Mesenteric fat pad (tissue), 1 donor: ENCODE measurements around the gene UBE2E3. TPM values are rescaled to one million over a fixed set of nuclear protein-coding genes. Genes with fewer than 3 reads are reported as not detected.
"Not testable (repeated sequence)": the region's sequence is repeated elsewhere in the genome, so short reads cannot be mapped to it uniquely, and the experiment has no call there.

Source experiments
- DNase-seq: peaks from one replicate; pipeline ENCODE4 v3.0.0-alpha.2; 2020; ENCODE audit warnings: low spot score
- total RNA-seq: library from RNA; stranded (reverse); fragmentation: NEBNext Ultra II Directional; extraction: Animal tissue kit (Norgen Biotek cat#: 25700); gene quantifications from one replicate; pipeline ENCODE4 v1.2.1, GENCODE V29; 2021
- donor health status: DM: yes; HTN: yes; CAD: no.

The UBE2E3 gene
- total RNA-seq, 1 donor from 2014 or later = 60.4 TPM

DNA sequence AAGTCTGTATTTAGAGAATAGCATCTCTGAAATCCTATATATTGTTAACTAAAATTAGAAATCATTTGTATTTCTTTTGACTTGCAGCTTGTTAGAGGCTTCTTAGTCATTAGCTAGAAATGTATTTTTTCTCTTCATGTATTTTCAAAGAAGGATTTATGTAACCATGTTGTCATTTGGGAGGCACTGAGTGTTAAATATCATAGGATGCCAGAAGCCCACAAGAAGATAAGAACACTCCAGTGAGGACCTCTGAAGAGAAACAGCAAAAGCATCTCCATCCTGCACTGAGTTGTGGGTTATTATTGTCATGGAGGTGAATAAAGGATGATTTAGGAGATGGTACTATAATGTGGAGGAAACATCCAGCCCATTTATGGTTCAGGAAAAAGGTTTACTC, 93.5 kb downstream of the UBE2E3 start:
- no peak for DNase-seq

DNA sequence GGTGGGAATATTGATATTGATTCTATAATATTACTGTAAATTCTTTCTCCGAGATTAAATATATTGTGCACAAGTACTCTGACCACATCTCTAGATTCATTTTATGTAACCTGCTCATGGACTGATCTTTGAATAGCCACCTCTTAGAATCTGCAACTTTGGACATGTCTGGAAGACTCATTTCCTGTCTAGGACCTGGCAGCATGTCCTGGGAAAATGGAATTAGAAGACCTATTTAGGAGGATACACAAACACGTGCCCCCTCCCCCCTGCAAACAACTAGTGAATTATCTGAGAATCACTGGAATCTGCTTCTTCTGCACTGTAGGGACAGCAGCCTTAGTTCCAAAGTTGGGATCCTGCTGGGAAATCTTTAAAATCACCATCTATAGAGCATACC, 94.1 kb downstream of the UBE2E3 start:
- no peak for DNase-seq

GRCh38 chr2:181076658-181077057, 96.3 kb downstream of the UBE2E3 start:
- no peak for DNase-seq

DNA sequence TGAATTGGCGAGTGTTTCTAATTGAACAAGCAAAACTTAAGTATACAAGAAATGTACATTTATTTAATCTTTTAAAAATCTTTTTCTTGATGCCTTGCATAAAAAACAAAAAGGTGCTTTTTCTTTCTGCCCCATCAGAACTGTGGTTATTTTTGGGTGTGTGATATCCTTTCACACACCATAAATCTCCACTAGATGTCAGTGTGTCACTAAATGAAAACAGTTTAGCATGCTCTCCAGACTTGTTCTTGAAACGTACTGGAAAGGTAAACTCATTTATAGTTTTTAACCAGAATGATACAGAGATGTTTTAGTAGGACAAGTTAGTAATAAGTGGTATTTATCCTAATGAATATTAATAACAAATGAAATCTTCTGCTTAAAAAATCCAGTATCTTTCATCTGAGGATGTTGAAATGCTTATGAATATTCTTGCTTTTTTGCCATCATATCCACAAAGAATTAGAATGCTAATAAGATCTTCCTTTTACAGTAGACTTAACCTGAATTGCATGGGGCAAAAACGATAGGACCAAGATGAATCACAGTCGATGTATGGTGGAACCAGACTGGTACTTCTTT, 96.8 kb downstream of the UBE2E3 start:
- DNase-seq = no peak

GRCh38 chr2:181083140-181083539, 102.7 kb downstream of the UBE2E3 start:
- no peak for DNase-seq

- no peak for DNase-seq
Measured at GRCh38 chr2:181085734-181086133, 105.3 kb downstream of the UBE2E3 start.

DNA sequence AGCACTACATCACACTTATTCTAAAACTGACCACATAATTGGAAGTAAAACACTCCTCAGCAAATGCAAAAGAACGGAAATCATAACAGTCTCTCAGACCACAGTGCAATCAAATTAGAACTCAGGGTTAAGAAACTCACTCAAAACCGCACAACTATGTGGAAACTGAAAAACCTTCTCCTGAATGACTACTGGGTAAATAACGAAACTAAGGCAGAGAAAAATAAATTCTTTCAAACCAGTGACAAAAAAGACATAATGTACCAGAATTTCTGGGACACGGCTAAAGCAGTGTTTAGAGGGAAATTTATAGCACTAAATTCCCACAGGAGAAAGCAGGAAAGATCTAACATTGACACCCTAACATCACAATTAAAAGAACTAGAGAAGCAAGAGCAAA, 111.5 kb downstream of the UBE2E3 start:
- not testable (repeated sequence) for DNase-seq

DNA sequence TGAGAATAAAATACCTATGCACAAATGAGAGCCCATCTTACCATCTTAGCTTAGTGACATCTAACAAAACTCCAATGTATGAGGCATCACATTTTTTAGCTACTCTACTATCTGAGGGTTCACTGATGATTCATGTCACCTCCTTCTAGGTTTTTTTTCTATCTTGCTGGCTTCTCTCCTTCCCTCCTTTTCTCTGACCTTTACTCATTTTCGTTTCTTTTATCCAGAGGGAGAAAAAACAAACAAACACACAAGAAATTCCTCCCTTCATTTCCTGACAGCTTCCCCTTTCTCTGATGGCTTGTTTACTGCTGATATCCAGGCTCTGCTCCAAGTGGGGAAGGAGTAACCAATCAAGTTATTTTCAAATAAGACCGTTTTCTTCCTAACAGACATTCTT, 115.1 kb downstream of the UBE2E3 start:
- no peak for DNase-seq

GRCh38 chr2:181103659-181104058, 123.3 kb downstream of the UBE2E3 start:
- DNase-seq = no peak

- no peak for DNase-seq
Measured at GRCh38 chr2:181104512-181105115, 124.2 kb downstream of the UBE2E3 start.

DNA sequence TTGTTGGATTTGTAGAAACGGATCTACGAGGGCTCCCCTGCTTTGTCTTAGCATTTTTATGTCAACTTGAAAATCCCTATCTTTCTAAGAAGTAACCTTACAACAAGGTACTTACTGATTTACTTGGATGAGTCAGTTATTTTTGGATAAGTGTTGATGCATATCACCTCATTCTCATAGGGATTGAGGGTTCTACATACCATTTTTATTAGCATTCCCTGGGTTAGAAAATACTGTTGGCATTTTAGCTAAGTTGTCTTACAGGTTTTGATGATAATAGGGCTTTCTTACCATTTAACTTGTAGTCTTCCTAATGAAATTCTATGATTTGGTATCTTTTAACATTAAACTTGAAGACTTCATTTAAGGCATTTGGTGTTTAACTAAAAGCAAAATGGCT, 125.2 kb downstream of the UBE2E3 start:
- DNase-seq = no peak

GRCh38 chr2:181106229-181106628, 125.8 kb downstream of the UBE2E3 start:
- DNase-seq = no peak

DNA sequence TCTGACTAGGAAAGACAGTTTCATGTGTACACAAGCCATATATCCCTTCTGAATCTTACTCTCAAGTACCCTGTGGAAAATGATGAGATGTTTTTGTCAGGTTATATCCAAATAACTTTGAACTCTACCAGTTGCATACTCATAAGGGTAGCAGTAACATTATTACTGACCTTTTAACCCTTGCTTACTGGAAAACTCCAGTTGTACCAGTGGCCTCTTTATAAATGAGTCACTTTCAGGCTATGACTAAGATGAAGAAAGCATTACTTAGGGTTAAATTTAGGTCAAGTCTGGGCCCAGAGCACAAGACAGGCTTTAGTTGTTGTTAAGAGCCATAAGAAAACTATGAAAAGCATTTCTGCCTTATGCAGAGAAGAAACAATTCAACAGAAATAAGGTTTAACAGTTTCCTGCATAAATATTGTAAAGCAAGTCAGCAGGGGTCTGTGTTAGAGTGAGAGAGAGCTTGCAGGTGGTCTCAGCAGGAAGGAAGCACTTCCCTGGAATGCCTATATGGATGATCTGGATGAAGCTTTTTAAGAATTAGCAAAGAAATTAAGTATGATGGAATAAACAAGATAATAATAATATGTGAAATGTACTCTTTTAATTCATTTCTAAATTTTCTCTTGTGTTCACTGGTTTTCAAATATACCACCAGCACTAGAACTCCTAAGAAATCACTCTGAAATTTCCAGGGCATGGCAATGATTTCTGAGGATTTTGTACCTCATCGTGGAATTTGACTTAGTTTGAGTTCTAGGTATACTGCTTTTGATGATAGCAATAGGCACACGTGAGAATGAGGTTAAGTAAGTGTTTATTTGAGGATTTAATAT, 126.6 kb downstream of the UBE2E3 start:
- DNase-seq = no peak

DNA sequence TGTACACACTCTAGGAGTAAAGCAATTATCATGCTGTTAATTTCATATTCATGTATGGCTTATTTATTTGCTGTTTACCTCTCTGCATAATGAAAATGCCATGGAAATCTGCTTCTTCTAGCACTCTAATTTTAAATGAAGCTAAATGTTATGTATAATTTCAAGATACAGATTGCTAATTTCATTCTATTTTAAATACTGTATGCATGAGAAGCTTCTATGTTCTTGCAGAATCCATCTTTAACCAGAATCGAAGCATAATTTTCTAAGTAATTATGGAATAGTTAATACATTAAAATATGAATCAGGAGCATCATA, 127.2 kb downstream of the UBE2E3 start:
- no peak for DNase-seq

DNA sequence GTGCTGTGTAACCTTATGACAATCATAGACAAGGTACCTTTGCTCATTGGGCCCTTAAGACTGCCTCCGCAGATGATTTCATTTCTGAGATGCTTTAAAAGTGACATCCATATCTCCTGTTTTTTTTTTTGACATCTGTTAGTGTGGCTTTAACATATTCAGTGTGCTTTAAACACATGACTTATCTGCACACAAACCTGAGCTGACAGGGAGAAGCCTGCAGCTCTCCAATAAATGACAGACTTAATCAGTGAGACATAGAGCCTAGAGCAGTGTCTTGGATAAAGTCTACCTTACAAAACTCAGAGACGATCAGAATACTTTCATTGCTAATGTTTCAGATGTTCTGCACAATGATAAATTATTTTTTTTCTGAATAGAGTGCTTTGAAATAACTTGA, 130.7 kb downstream of the UBE2E3 start:
- DNase-seq = no peak

- DNase-seq = no peak
Measured at GRCh38 chr2:181112916-181113315, 132.5 kb downstream of the UBE2E3 start.
